GM20000 (cell line): ENCODE measurements around the gene WWTR1.

Experiments
- DNase-seq: peaks from one replicate; pipeline ENCODE4 v3.0.0; 2012; ENCODE audit warnings: low spot score
- TF ChIP-seq, protein P1 (sequence below): IDR thresholded peaks from 2 replicates; pipeline ENCODE4 v1.5.1; 2012; ENCODE audit warnings: mild to moderate bottlenecking, control low read depth; ENCODE audit errors: extremely low read depth, missing control alignments

Gene WWTR1

GRCh38 chr3:149623824-149624223, 34.0 kb downstream of the WWTR1 start:
- TF ChIP-seq, protein P1, sequence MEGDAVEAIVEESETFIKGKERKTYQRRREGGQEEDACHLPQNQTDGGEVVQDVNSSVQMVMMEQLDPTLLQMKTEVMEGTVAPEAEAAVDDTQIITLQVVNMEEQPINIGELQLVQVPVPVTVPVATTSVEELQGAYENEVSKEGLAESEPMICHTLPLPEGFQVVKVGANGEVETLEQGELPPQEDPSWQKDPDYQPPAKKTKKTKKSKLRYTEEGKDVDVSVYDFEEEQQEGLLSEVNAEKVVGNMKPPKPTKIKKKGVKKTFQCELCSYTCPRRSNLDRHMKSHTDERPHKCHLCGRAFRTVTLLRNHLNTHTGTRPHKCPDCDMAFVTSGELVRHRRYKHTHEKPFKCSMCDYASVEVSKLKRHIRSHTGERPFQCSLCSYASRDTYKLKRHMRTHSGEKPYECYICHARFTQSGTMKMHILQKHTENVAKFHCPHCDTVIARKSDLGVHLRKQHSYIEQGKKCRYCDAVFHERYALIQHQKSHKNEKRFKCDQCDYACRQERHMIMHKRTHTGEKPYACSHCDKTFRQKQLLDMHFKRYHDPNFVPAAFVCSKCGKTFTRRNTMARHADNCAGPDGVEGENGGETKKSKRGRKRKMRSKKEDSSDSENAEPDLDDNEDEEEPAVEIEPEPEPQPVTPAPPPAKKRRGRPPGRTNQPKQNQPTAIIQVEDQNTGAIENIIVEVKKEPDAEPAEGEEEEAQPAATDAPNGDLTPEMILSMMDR: no peak
- no peak for DNase-seq

GRCh38 chr3:149621218-149622005, 36.4 kb downstream of the WWTR1 start:
- DNase-seq: no peak

DNA sequence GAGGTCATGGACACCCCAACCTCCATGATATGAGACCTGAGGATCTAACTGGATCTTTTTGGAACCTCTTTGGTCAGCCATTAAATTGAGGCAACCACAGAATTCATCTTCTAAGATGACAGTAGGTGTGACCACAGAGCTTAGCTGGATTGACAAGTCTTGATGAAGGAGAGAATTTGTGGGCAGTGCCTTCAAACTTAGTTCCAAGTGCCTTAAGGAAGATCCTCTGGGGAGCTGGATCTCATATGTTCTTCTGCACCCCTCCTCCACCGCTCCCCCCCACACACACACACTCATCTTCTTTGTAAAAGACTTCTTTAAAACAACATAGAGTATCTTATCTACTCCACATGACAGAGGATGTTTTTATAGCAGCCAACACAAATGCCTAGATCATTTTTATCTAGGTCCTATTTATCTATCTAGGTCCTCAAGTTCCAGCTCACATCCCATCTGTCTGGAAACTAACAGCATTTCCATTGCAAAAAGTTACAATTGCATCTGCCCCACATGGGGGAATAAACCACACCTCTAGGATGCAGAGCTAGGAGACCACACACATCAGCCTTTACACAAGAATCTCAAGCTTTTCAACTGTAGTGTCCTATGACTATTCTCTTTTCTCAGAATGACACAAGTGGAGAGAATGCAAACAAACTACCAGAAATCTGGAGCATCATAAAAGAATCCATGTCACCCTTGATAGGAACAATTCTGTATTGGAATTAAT, 37.4 kb downstream of the WWTR1 start:
- DNase-seq: no peak
- TF ChIP-seq, protein P1: no peak

More at GRCh38 chr3:149621218-149622005, 36.4 kb downstream of the WWTR1 start:
- TF ChIP-seq, protein P1: no peak

- no peak for DNase-seq
- TF ChIP-seq, protein P1: no peak
Measured at GRCh38 chr3:149619136-149619535, 38.7 kb downstream of the WWTR1 start.

DNA sequence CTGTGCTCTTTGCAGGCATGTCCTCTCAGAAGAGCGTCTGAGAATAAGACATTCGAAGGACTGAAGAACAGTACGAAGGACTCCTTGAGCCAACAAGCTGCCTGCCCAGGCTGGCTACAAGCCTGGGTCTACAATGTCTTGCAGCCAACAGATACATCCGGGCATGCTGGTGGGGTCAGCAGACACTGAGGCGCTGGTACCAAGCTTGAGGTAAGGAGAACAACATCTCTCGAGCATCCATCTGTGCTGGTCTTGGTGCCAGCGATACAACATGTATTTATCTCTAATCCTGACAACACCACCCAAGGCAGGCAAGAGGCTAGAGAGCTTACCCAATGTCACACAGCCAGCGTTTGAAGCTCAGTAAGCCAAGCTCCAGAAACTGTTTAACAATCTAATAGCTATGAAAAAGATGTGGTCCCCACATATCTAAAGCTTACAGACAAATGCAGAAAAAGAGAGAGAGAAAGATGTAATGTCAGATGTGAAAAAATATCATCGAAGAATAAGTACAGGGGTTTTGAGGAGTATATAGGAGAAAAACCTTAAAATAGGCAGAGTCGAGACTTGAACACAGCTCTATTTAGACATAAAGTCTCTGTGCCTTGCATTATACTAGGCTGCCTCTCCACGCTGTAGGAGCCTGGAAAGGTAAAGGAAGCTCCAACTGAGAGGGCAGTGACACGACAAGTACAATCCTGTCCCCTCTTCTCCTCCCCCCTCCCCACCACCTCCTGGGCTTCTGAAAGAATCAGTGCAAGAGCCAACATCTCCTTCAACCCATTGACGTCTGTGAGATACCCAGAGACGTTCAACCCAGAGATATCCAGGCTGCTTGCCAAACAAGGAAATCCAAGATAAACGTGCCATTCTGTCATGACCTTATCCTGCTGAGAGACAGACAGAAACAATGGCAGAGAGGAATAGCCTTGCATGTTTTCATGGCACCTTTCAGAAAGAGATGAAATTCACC, 39.4 kb downstream of the WWTR1 start:
- DNase-seq: no peak
- TF ChIP-seq, protein P1: no peak

GRCh38 chr3:149615731-149616221, 42.0 kb downstream of the WWTR1 start:
- TF ChIP-seq, protein P1: no peak
- no peak for DNase-seq
